Loucy (cell line): Measurements from ENCODE around the gene SIX4.
A peak's percentile ranks its signal among the peaks of the same experiment; 100 is the strongest.

Experiments used
- H2AFZ ChIP-seq: fragments of 200-600 bp; sonication (generic); 2 replicates; pipeline ENCODE4 v1.6.0; 2016; ENCODE audit warnings: antibody characterized with exemption, mild to moderate bottlenecking, low read length, moderate library complexity
- H3F3A ChIP-seq: fragments of 200-600 bp; 2 replicates; pipeline ENCODE4 v1.6.0; 2016; ENCODE audit warnings: antibody characterized with exemption, low read depth, mild to moderate bottlenecking
- H3K27me3 ChIP-seq: fragments of 200-600 bp; sonication (generic); 2 replicates; pipeline ENCODE4 v1.6.1; 2014; ENCODE audit warnings: low read length, mild to moderate bottlenecking; ENCODE audit not compliant: insufficient read depth, poor library complexity, severe bottlenecking
- H3K36me3 ChIP-seq: fragments of 200-600 bp; sonication (generic); 2 replicates; pipeline ENCODE4 v1.6.1; 2016; ENCODE audit warnings: low read length; ENCODE audit not compliant: insufficient read depth
- H3K4me1 ChIP-seq: fragments of 200-600 bp; sonication (generic); 2 replicates; pipeline ENCODE4 v1.5.1; 2014; ENCODE audit warnings: low read length, mild to moderate bottlenecking; ENCODE audit not compliant: insufficient read depth, poor library complexity, severe bottlenecking
- H3K4me2 ChIP-seq: fragments of 200-600 bp; sonication (generic); 2 replicates; pipeline ENCODE4 v1.6.0; 2014; ENCODE audit warnings: antibody characterized with exemption, low read length, low read depth, mild to moderate bottlenecking; ENCODE audit not compliant: poor library complexity, severe bottlenecking
- H3K4me3 ChIP-seq: fragments of 200-600 bp; sonication (generic); 2 replicates; pipeline ENCODE4 v1.5.1; 2014; ENCODE audit warnings: low read length, mild to moderate bottlenecking, mixed read lengths; ENCODE audit not compliant: poor library complexity, severe bottlenecking
- H3K79me2 ChIP-seq: fragments of 200-600 bp; sonication (generic); 2 replicates; pipeline ENCODE4 v1.6.1; 2014; ENCODE audit warnings: low read length; ENCODE audit not compliant: insufficient read depth
- H3K9ac ChIP-seq: fragments of 200-600 bp; sonication (generic); 2 replicates; pipeline ENCODE4 v1.6.0; 2014; ENCODE audit warnings: mild to moderate bottlenecking, low read depth, low read length, moderate library complexity; ENCODE audit not compliant: poor library complexity, severe bottlenecking
- H3K9me2 ChIP-seq: fragments of 200-600 bp; sonication (generic); replicated peaks from 2 replicates; pipeline ENCODE4 v1.6.1; 2016; ENCODE audit warnings: low read depth, low read length, mixed read lengths
- H3K9me3 ChIP-seq: fragments of 200-600 bp; sonication (generic); 2 replicates; pipeline ENCODE4 v1.6.1; 2014; ENCODE audit warnings: mild to moderate bottlenecking, antibody characterized with exemption, low read length, low read depth; ENCODE audit not compliant: insufficient read depth
- H4K20me1 ChIP-seq: fragments of 200-600 bp; sonication (generic); 2 replicates; pipeline ENCODE4 v1.6.0; 2014; ENCODE audit warnings: antibody characterized with exemption, low read length, mild to moderate bottlenecking; ENCODE audit not compliant: insufficient read depth, poor library complexity, severe bottlenecking
- EZH2phosphoT487 ChIP-seq: fragments of 200-600 bp; IDR thresholded peaks from 2 replicates; pipeline ENCODE4 v1.6.1; 2018; ENCODE audit warnings: antibody characterized with exemption, mild to moderate bottlenecking, moderate library complexity, borderline replicate concordance
- TF ChIP-seq, protein P1 (sequence below): fragments of 200-600 bp; sonication (generic); conservative IDR thresholded peaks from 2 replicates; pipeline ENCODE4 v1.5.1; 2014; ENCODE audit warnings: mild to moderate bottlenecking, antibody characterized with exemption, low read length

The SIX4 gene

DNA sequence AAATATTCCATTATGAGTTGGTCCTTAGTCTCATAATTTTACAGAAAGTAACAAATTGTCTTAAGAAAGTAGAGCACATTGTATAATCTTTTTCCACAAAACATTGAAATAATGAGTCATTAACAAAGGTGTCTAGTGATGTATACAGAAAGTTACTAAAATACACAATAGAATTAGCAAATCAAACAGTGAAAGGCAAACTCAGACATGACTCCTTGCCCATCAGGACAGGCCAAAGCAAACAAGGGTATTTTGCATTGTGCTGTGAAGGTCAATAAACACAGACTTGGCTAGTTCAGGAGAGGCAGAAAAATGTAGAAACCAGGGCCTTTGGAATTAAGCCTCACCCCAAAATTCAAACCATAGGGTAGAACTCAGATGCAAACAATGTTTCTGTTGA is 37.3 kb downstream of the SIX4 start:
- TF ChIP-seq EZH2phosphoT487, result no peak
- TF ChIP-seq, protein P1, sequence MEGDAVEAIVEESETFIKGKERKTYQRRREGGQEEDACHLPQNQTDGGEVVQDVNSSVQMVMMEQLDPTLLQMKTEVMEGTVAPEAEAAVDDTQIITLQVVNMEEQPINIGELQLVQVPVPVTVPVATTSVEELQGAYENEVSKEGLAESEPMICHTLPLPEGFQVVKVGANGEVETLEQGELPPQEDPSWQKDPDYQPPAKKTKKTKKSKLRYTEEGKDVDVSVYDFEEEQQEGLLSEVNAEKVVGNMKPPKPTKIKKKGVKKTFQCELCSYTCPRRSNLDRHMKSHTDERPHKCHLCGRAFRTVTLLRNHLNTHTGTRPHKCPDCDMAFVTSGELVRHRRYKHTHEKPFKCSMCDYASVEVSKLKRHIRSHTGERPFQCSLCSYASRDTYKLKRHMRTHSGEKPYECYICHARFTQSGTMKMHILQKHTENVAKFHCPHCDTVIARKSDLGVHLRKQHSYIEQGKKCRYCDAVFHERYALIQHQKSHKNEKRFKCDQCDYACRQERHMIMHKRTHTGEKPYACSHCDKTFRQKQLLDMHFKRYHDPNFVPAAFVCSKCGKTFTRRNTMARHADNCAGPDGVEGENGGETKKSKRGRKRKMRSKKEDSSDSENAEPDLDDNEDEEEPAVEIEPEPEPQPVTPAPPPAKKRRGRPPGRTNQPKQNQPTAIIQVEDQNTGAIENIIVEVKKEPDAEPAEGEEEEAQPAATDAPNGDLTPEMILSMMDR, result no peak
- Histone ChIP-seq H3K9me2 (no peaks in the 10 kb centered on the region), H4K20me1 (no peaks in the 10 kb centered on the region), H3K36me3 (no peaks in the 10 kb centered on the region), H3K27me3 (no peaks in the 10 kb centered on the region), H3K9ac (no peak overlapping the region), H3K9me3 (no peaks in the 10 kb centered on the region), H3K79me2 (no peaks in the 10 kb centered on the region), H3K4me3 (no peak overlapping the region), H3K4me2 (no peak overlapping the region), H2AFZ (0 out of 2 replicates have a peak overlapping the region, but pooled peaks have one; percentile 59), H3F3A (no peaks in the 10 kb centered on the region), H3K4me1 (no peaks in the 10 kb centered on the region)

DNA sequence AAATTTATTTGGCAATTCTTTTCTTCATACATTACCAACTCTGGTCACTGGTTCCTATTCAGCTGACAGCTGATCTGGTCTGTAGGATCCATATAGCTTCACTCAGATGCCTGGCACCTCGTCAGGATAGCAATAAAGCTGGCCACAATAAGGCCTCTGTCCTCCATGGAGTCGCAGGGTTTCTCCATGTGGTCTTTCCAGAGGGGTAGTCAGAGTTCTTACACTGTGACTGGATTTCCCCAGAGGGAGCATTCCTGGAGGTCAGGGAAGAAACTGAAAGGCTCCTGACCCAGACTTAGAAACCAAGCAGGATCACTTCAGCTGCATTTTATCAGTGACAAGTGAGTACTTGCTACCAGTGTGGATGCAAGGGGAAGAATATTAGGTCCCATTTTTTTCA is 39.9 kb downstream of the SIX4 start:
- Histone ChIP-seq H3K9ac (no peak overlapping the region), H3K4me1 (no peaks in the 10 kb centered on the region), H3K27me3 (no peaks in the 10 kb centered on the region), H3K36me3 (no peaks in the 10 kb centered on the region), H3K4me3 (no peak overlapping the region), H4K20me1 (no peaks in the 10 kb centered on the region), H3K4me2 (no peak overlapping the region), H3K9me2 (no peaks in the 10 kb centered on the region), H3K79me2 (no peaks in the 10 kb centered on the region), H2AFZ (no peak overlapping the region), H3K9me3 (no peaks in the 10 kb centered on the region), H3F3A (no peaks in the 10 kb centered on the region)
- TF ChIP-seq, protein P1, result no peak
- TF ChIP-seq EZH2phosphoT487, result no peak

DNA sequence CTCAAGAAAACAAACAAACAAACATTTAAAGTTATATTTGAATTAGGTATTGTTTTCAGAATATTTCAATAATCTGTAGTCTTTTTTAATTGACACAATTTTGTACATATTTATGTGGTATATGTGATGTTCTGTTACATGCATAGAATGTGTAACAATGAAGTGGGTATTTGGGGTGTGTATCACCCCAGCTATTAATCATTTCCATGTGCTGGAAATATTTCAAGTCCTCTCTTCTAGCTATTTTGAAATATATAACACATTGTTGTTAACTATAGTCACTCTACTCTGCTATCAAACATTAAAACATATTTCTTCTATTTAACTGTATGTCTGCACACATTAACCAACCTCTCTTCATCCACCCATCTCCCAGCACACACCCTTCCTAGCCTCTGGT is 42.9 kb downstream of the SIX4 start:
- no peaks in the 10 kb centered on the region for H3K79me2 ChIP-seq
- TF ChIP-seq EZH2phosphoT487, result no peak
- TF ChIP-seq, protein P1, result no peak
- no peak overlapping the region for H3K9ac ChIP-seq

More for the DNA sequence above, 42.9 kb downstream of the SIX4 start:
- Histone ChIP-seq H3K9me2 (no peaks in the 10 kb centered on the region), H4K20me1 (no peaks in the 10 kb centered on the region), H3K9me3 (no peaks in the 10 kb centered on the region), H3K36me3 (no peaks in the 10 kb centered on the region), H3K4me3 (no peak overlapping the region), H3K4me2 (no peak overlapping the region), H3K27me3 (no peaks in the 10 kb centered on the region), H2AFZ (no peak overlapping the region), H3F3A (no peaks in the 10 kb centered on the region), H3K4me1 (no peaks in the 10 kb centered on the region)
